Omental fat pad (tissue), 4 donors: ENCODE data around the gene GALNT10. TPM values are rescaled to one million over a fixed set of nuclear protein-coding genes. Genes with fewer than 3 reads are reported as not detected.

Source experiments
- ATAC-seq: fragments of 150-250 bp; one replicate; pipeline ENCODE4 v1.9.1; 2016; ENCODE audit warnings: mild to moderate bottlenecking, moderate library complexity; ENCODE audit not compliant: low FRiP score
- DNase-seq: peaks from one replicate; pipeline ENCODE4 v3.0.0-alpha.2; 2019; ENCODE audit warnings: low spot score
- CTCF ChIP-seq, 3 donors: fragments of 450-650 bp; IDR thresholded peaks; one replicate each; pipeline ENCODE4 v1.5.1; 2016 to 2017; ENCODE audit warnings: antibody characterized with exemption in 3 of 3, mild to moderate bottlenecking in 3 of 3, moderate library complexity in 2 of 3
- total RNA-seq, 4 donors: library from RNA; depleted of rRNA; stranded (reverse); fragments of >200 nt; gene quantifications; one replicate each; pipeline ENCODE4 v1.1.0, GENCODE V29; 2016

GALNT10 gene
- total RNA-seq, 4 donors from 2014 or later, result 21.3 to 49.7 (median 27.2) TPM

GRCh38 chr5:154411338-154411737 is 220.8 kb downstream of the GALNT10 start:
- no peak for TF ChIP-seq CTCF (IDR thresholded peaks at IDR 0.05)
- DNase-seq, result no peak
- no peak for ATAC-seq

- ATAC-seq, result no peak
- TF ChIP-seq CTCF (IDR thresholded peaks at IDR 0.05), result no peak
- DNase-seq, result no peak
These were observed 221.8 kb downstream of the GALNT10 start for GRCh38 chr5:154412316-154412715.

- no peak for TF ChIP-seq CTCF (IDR thresholded peaks at IDR 0.05)
- ATAC-seq (no peak), DNase-seq (no peak)
These were observed 222.4 kb downstream of the GALNT10 start for GRCh38 chr5:154412925-154413324.

- no peak for TF ChIP-seq CTCF (IDR thresholded peaks at IDR 0.05)
- DNase-seq (no peak), ATAC-seq (no peak)
These were observed 224.6 kb downstream of the GALNT10 start for GRCh38 chr5:154415114-154415513.

GRCh38 chr5:154418344-154418820 is 227.8 kb downstream of the GALNT10 start:
- ATAC-seq (no peak), DNase-seq (no peak)
- no peak for TF ChIP-seq CTCF (IDR thresholded peaks at IDR 0.05)

GRCh38 chr5:154419236-154419635 is 228.7 kb downstream of the GALNT10 start:
- no peak for TF ChIP-seq CTCF (IDR thresholded peaks at IDR 0.05)
- no peak for ATAC-seq
- no peak for DNase-seq

- TF ChIP-seq CTCF (IDR thresholded peaks at IDR 0.05), result no peak
- DNase-seq (no peak), ATAC-seq (no peak)
These were observed 231.3 kb downstream of the GALNT10 start for GRCh38 chr5:154421868-154422267.
